ENCODE results near the gene RPRD1A. TPM values are rescaled to one million over a fixed set of nuclear protein-coding genes. Genes with fewer than 3 reads are reported as not detected.
A peak's percentile ranks its signal among the peaks of the same experiment; 100 is the strongest.

The RPRD1A gene
- total RNA-seq, 2 experiments from 2014 or later = 21.8 to 25.1 TPM

DNA sequence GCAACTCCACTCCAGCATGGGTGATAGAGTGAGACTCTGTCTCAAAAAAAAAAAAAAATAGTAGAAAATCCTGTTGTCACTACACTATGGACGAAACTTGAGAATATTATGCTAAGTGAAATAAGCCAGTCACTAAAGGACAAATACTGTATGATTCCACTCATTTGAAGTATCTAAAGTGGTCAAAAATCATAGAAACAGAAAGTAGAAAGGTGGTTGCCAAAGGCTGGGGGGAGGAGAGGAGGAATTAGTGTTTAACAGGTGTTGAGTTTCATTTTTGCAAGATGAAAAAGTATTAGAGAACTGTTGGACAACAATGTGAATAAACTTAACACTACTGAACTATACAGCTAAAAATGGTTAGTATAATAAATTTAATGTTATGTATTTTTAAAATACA is 113.7 kb downstream of the RPRD1A start:
- intact Hi-C loops (cut with DNase I, micrococcal nuclease) = loop anchor here in 1 of 2 experiments (5.0 kb wide), 1 partner anchor 566 kb away; no protein-coding TSS in a partner anchor
- CTCF ChIA-PET = no interaction called here

DNA sequence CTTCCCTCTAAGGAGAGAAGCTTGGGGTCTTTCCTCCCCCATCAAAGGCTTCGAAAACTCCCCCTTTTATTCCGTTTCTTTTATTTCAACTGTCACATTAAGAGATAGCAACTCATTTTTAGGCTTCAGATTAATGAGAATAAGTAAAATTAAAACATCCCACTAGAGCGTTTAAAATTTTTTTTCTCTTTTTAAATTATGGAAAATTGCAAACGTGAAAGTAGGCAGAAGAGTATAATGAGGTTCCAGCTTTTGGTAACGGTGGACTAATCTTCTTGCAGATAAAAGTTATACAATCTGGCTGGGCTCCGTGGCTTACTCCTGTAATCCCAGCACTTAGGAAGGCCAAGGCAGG is 116.8 kb downstream of the RPRD1A start:
- H3K36me3 Mint-ChIP-seq (ENCODE audit: low read depth) = no peaks in the 10 kb centered on the region
- Histone ChIP-seq H3K9me3 (ENCODE audit: control insufficient read depth in 1 of 2, insufficient read depth in 1 of 2, low read length in 2 of 2) (peaks cover 0 to 4% of the 10 kb centered on the region in 2 experiments), H3K27ac (ENCODE audit: low read depth in 1 of 2, low read length in 2 of 2) (no peak overlapping the region), H3K4me1 (ENCODE audit: insufficient read depth, low read length) (peaks cover 9% of the 10 kb centered on the region), H3K4me3 (ENCODE audit: low read length) (peak overlapping the region; percentile 59), H3K27me3 (ENCODE audit: control insufficient read depth in 1 of 2, insufficient read depth in 2 of 2, low read length in 2 of 2) (peaks cover 8 to 9% of the 10 kb centered on the region in 2 experiments), H3K36me3 (ENCODE audit: insufficient read depth, low read length) (no peaks in the 10 kb centered on the region)
- peaks cover 6% of the 10 kb centered on the region for H3K4me1 Mint-ChIP-seq (ENCODE audit: low read depth)
- peaks cover 35% of the 10 kb centered on the region for H3K27me3 Mint-ChIP-seq
- H3K27ac Mint-ChIP-seq = no peak overlapping the region
- ChIA-PET CTCF (interaction anchor here (0.7 to 1.3 kb wide), 5 partner anchors 8 to 145 kb away, joined by 3 to 5 read pairs (median 4); no protein-coding TSS in a partner anchor), POLR2A (interaction anchor here (1.6 kb wide), 1 partner anchor 22 kb away, joined by 5 read pairs; the partner anchor contains the start of gene RMP24)
- no peaks in the 10 kb centered on the region for H3K9me3 Mint-ChIP-seq
- intact Hi-C loops (cut with DNase I, micrococcal nuclease) = loop anchor here (1.0 to 5.0 kb wide), 6 partner anchors 361 to 719 kb away; no protein-coding TSS in a partner anchor
- no peak for DNase-seq
- no peak for ATAC-seq (ENCODE audit: poor library complexity)
- TF ChIP-seq, protein P1, sequence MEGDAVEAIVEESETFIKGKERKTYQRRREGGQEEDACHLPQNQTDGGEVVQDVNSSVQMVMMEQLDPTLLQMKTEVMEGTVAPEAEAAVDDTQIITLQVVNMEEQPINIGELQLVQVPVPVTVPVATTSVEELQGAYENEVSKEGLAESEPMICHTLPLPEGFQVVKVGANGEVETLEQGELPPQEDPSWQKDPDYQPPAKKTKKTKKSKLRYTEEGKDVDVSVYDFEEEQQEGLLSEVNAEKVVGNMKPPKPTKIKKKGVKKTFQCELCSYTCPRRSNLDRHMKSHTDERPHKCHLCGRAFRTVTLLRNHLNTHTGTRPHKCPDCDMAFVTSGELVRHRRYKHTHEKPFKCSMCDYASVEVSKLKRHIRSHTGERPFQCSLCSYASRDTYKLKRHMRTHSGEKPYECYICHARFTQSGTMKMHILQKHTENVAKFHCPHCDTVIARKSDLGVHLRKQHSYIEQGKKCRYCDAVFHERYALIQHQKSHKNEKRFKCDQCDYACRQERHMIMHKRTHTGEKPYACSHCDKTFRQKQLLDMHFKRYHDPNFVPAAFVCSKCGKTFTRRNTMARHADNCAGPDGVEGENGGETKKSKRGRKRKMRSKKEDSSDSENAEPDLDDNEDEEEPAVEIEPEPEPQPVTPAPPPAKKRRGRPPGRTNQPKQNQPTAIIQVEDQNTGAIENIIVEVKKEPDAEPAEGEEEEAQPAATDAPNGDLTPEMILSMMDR (IDR thresholded peaks at IDR 0.05) = peak; percentile 25
- peak overlapping the region; percentile 84 for H3K4me3 Mint-ChIP-seq

More for the DNA sequence above, 113.7 kb downstream of the RPRD1A start:
- no peak overlapping the region for H3K27ac ChIP-seq (ENCODE audit: low read depth in 1 of 2, low read length in 2 of 2)
- POLR2A ChIA-PET = no interaction called here
- TF ChIP-seq, protein P1 (IDR thresholded peaks at IDR 0.05) = no peak
- peaks cover 9 to 19% of the 10 kb centered on the region in 2 experiments for H3K27me3 ChIP-seq (ENCODE audit: control insufficient read depth in 1 of 2, insufficient read depth in 2 of 2, low read length in 2 of 2)
- H3K4me3 ChIP-seq (ENCODE audit: low read length) = no peak overlapping the region
- H3K36me3 ChIP-seq (ENCODE audit: insufficient read depth, low read length) = no peaks in the 10 kb centered on the region
- Mint-ChIP-seq H3K36me3 (ENCODE audit: low read depth) (no peaks in the 10 kb centered on the region), H3K4me3 (no peak overlapping the region), H3K4me1 (ENCODE audit: low read depth) (peaks cover 6% of the 10 kb centered on the region), H3K9me3 (no peaks in the 10 kb centered on the region), H3K27ac (no peak overlapping the region), H3K27me3 (peaks cover 59% of the 10 kb centered on the region)
- H3K4me1 ChIP-seq (ENCODE audit: insufficient read depth, low read length) = peaks cover 9% of the 10 kb centered on the region
- H3K9me3 ChIP-seq (ENCODE audit: control insufficient read depth in 1 of 2, insufficient read depth in 1 of 2, low read length in 2 of 2) = peaks cover 0 to 4% of the 10 kb centered on the region in 2 experiments
- DNase-seq (no peak), ATAC-seq (ENCODE audit: poor library complexity) (no peak)

DNA sequence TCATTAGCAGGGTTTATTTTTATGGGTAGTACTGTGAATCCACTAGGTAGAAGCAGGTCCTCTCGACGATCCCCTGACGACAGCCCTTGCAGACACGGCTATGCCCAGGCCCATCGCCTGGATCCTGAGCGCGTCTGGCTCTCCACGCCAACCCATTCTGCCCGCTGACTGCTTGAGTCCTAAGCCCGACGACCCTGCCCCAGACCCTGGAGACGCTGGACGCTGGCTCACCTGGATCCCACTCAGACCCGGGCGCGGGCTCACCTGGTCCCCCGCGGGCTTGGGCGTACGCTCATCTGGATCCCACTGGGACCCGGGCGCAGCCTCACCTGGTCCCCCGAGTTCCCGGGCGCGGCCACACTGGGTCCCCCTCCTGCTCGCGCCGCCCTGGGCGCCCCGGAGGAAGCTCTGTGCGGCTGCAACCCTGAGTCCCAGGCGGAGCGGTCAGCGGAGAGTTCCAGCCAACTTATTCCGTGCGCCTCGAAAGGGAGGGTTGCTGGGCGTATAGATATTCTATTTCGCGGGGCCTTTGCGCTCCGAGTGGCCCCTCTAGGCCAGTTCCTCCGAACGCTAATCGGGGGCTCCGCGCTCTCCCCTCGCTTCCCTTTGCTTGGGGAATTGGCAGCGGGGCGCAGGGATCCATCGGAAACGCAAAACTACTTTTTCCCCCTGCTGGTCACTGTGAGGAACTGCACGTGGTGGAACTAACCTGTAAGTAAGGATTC is 117.3 kb downstream of the RPRD1A start:
- peaks cover 9% of the 10 kb centered on the region for H3K4me1 ChIP-seq (ENCODE audit: insufficient read depth, low read length)
- peaks cover 0 to 4% of the 10 kb centered on the region in 2 experiments for H3K9me3 ChIP-seq (ENCODE audit: control insufficient read depth in 1 of 2, insufficient read depth in 1 of 2, low read length in 2 of 2)
- peak overlapping the region; percentile 59 for H3K4me3 ChIP-seq (ENCODE audit: low read length)
- Mint-ChIP-seq H3K27ac (no peak overlapping the region), H3K36me3 (ENCODE audit: low read depth) (no peaks in the 10 kb centered on the region), H3K27me3 (peaks cover 32% of the 10 kb centered on the region), H3K4me3 (peak overlapping the region; percentile 84), H3K9me3 (no peaks in the 10 kb centered on the region), H3K4me1 (ENCODE audit: low read depth) (peaks cover 6% of the 10 kb centered on the region)
- peak; percentile 21 to 81 (median 36) for DNase-seq
- H3K27ac ChIP-seq (ENCODE audit: low read depth in 1 of 2, low read length in 2 of 2) = no peak overlapping the region
- TF ChIP-seq, protein P1 (IDR thresholded peaks at IDR 0.05) = peak; percentile 95
- peak; percentile 85 for ATAC-seq (ENCODE audit: poor library complexity)
- no peaks in the 10 kb centered on the region for H3K36me3 ChIP-seq (ENCODE audit: insufficient read depth, low read length)
- intact Hi-C loops (cut with DNase I, micrococcal nuclease) = loop anchor here (1.0 to 5.0 kb wide), 6 partner anchors 361 to 719 kb away; no protein-coding TSS in a partner anchor
- ChIA-PET CTCF (interaction anchor here (0.7 to 1.3 kb wide), 5 partner anchors 9 to 145 kb away, joined by 3 to 5 read pairs (median 4); no protein-coding TSS in a partner anchor), POLR2A (interaction anchor here (0.8 to 1.6 kb wide), 2 partner anchors 22 to 207 kb away, joined by 3 to 5 read pairs; partner anchors contain the start of gene RMP24)
- peaks cover 8 to 9% of the 10 kb centered on the region in 2 experiments for H3K27me3 ChIP-seq (ENCODE audit: control insufficient read depth in 1 of 2, insufficient read depth in 2 of 2, low read length in 2 of 2)
